Testis (tissue), 2 donors: ENCODE measurements around the gene CACNA2D3.

Experiments
- CTCF ChIP-seq, 3 experiments: fragments of 450-650 bp in 2 of 3; fragments of 200-600 bp in 1 of 3; sonication (generic) in 1 of 3; IDR thresholded peaks; one replicate each; pipeline ENCODE4 v1.5.1; 2016 to 2019; ENCODE audit warnings: antibody characterized with exemption in 3 of 3, mild to moderate bottlenecking in 2 of 3, moderate library complexity in 1 of 3
- POLR2A ChIP-seq: fragments of 450-650 bp; IDR thresholded peaks from one replicate; pipeline ENCODE4 v1.6.1; 2017; ENCODE audit warnings: antibody characterized with exemption, mild to moderate bottlenecking, moderate library complexity

- no peak for TF ChIP-seq CTCF (IDR thresholded peaks at IDR 0.05)
- TF ChIP-seq POLR2A, result no peak
Measured at GRCh38 chr3:54619053-54619452, 496.7 kb downstream of the CACNA2D3 start.
